ENCODE data around the gene UBE2E2. TPM values are rescaled to one million over a fixed set of nuclear protein-coding genes. Genes with fewer than 3 reads are reported as not detected.

UBE2E2 gene
- total RNA-seq, 2 donors from 2014 or later = 23.2 to 34.5 TPM

DNA sequence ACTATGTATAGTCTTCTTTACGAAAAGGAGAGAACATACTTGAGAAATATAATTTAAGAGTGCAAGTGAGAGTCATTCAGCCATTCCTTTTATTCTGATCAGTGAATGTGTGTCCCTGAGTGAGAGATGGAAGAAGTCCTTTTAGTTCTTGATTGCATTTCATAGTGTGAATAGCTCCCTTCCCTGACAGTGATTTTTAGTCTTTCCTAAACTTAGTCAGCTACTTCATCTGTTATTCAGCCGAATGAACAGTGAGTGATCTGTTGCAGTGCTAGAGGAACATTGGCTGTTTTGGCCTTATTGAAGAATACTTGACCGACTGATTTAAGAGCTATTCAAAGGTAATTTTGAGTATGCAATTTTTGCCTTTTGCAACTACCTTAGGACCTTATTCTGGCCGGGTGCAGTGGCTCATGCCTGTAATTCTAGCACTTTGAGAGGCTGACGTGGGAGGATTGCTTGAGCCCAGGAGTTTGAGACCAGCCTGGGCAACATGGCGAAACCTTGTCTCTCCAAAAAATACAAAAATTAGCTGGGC is 45.5 kb downstream of the UBE2E2 start:
- Histone ChIP-seq H3K9me3 (ENCODE audit: control insufficient read depth, low read length) (no peaks in the 10 kb centered on the region), H3K27me3 (ENCODE audit: control insufficient read depth, insufficient read depth, low read length, poor library complexity, severe bottlenecking) (no peaks in the 10 kb centered on the region), H3K9ac (ENCODE audit: extremely low read depth, low read length, poor library complexity, severe bottlenecking) (no peak overlapping the region), H3K4me3 (ENCODE audit: low read length) (no peak overlapping the region), H3K4me1 (ENCODE audit: control insufficient read depth, insufficient read depth, low read length) (no peaks in the 10 kb centered on the region), H3K36me3 (ENCODE audit: control insufficient read depth, insufficient read depth, low read length) (no peaks in the 10 kb centered on the region), H3K27ac (ENCODE audit: low read depth, low read length) (no peak overlapping the region)
- Mint-ChIP-seq H3K27ac (no peak overlapping the region), H3K4me1 (no peaks in the 10 kb centered on the region), H3K36me3 (ENCODE audit: low read depth) (no peaks in the 10 kb centered on the region), H3K4me3 (no peak overlapping the region), H3K27me3 (ENCODE audit: insufficient read depth) (no peaks in the 10 kb centered on the region), H3K9me3 (no peaks in the 10 kb centered on the region)
- 90 to 94% methylated on average over 4 to 6 of the region's 6 CpGs for WGBS, 2 experiments (ENCODE audit: insufficient coverage in 1 of 2, insufficient read length in 1 of 2)
- DNase-seq = no peak
- TF ChIP-seq, protein P1, sequence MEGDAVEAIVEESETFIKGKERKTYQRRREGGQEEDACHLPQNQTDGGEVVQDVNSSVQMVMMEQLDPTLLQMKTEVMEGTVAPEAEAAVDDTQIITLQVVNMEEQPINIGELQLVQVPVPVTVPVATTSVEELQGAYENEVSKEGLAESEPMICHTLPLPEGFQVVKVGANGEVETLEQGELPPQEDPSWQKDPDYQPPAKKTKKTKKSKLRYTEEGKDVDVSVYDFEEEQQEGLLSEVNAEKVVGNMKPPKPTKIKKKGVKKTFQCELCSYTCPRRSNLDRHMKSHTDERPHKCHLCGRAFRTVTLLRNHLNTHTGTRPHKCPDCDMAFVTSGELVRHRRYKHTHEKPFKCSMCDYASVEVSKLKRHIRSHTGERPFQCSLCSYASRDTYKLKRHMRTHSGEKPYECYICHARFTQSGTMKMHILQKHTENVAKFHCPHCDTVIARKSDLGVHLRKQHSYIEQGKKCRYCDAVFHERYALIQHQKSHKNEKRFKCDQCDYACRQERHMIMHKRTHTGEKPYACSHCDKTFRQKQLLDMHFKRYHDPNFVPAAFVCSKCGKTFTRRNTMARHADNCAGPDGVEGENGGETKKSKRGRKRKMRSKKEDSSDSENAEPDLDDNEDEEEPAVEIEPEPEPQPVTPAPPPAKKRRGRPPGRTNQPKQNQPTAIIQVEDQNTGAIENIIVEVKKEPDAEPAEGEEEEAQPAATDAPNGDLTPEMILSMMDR (conservative IDR thresholded peaks at IDR 0.05) = no peak

DNA sequence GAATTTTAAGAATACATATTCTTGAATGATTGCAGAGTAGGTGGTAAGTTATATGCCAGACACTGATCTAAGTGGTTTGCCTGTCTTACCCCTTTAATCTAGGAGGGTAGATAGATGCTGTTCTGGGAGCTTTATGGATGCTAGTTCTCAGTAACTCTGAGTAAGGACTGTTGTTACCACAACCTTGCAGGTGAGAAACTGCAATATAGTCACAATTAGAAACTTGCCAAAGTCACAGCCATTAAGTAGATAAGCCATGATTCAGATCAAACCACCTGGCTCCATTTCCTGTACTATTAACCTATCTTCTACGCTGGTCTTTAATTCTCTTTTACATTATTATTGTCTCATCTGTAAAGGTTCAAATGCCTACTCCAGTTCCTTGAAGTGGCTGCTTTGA is 46.8 kb downstream of the UBE2E2 start:
- Mint-ChIP-seq H3K27ac (no peak overlapping the region), H3K36me3 (ENCODE audit: low read depth) (no peaks in the 10 kb centered on the region), H3K4me3 (no peak overlapping the region), H3K4me1 (peaks cover 3% of the 10 kb centered on the region), H3K27me3 (ENCODE audit: insufficient read depth) (no peaks in the 10 kb centered on the region), H3K9me3 (no peaks in the 10 kb centered on the region)
- Histone ChIP-seq H3K4me3 (ENCODE audit: low read length) (no peak overlapping the region), H3K36me3 (ENCODE audit: control insufficient read depth, insufficient read depth, low read length) (no peaks in the 10 kb centered on the region), H3K27me3 (ENCODE audit: control insufficient read depth, insufficient read depth, low read length, poor library complexity, severe bottlenecking) (no peaks in the 10 kb centered on the region), H3K9me3 (ENCODE audit: control insufficient read depth, low read length) (no peaks in the 10 kb centered on the region), H3K4me1 (ENCODE audit: control insufficient read depth, insufficient read depth, low read length) (no peaks in the 10 kb centered on the region), H3K27ac (ENCODE audit: low read depth, low read length) (no peak overlapping the region), H3K9ac (ENCODE audit: extremely low read depth, low read length, poor library complexity, severe bottlenecking) (no peak overlapping the region)
- 95% methylated on average over 1 of the region's 1 CpG; no CpG with 5 or more reads in 1 of the 2 experiments for WGBS, 2 experiments (ENCODE audit: insufficient coverage in 1 of 2, insufficient read length in 1 of 2)
- DNase-seq = no peak
- TF ChIP-seq, protein P1 (conservative IDR thresholded peaks at IDR 0.05) = no peak

DNA sequence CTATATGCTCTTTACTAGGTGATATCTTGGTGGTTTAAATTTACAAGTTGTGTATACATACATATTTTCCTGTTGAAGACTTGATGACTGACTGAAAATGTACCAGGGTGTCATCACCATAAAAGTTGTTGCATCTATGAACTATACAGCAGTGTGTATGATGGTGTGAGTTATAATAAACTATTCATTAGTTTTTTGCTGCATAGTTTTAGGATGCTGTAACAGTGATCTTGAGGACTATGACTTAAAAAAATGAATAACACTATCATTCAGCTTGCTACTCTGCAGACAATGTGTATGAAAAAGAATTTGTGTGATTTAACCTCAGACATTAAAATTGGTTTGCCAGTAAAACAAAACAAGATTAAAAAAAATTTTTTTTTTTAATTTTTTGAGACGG is 49.0 kb downstream of the UBE2E2 start:
- Histone ChIP-seq H3K4me1 (ENCODE audit: control insufficient read depth, insufficient read depth, low read length) (no peaks in the 10 kb centered on the region), H3K4me3 (ENCODE audit: low read length) (no peak overlapping the region), H3K36me3 (ENCODE audit: control insufficient read depth, insufficient read depth, low read length) (no peaks in the 10 kb centered on the region), H3K27ac (ENCODE audit: low read depth, low read length) (no peak overlapping the region), H3K27me3 (ENCODE audit: control insufficient read depth, insufficient read depth, low read length, poor library complexity, severe bottlenecking) (no peaks in the 10 kb centered on the region), H3K9me3 (ENCODE audit: control insufficient read depth, low read length) (no peaks in the 10 kb centered on the region), H3K9ac (ENCODE audit: extremely low read depth, low read length, poor library complexity, severe bottlenecking) (no peak overlapping the region)
- H3K27me3 Mint-ChIP-seq (ENCODE audit: insufficient read depth) = no peaks in the 10 kb centered on the region
- no peaks in the 10 kb centered on the region for H3K9me3 Mint-ChIP-seq
- 100% methylated on average over 1 of the region's 1 CpG; no CpG with 5 or more reads in 1 of the 2 experiments for WGBS, 2 experiments (ENCODE audit: insufficient coverage in 1 of 2, insufficient read length in 1 of 2)
- no peak for DNase-seq
- H3K4me3 Mint-ChIP-seq = no peak overlapping the region
- H3K27ac Mint-ChIP-seq = no peak overlapping the region
- peaks cover 3% of the 10 kb centered on the region for H3K4me1 Mint-ChIP-seq
- TF ChIP-seq, protein P1 (conservative IDR thresholded peaks at IDR 0.05) = no peak
- H3K36me3 Mint-ChIP-seq (ENCODE audit: low read depth) = no peaks in the 10 kb centered on the region
